CD4-positive, alpha-beta T cell treated with Interleukin-6 at 100 ng/mL for 8 hours (primary cell): ENCODE results near the gene NHEJ1.

ENCODE experiments used
- DNase-seq: peaks from one replicate; pipeline ENCODE4 v3.0.0-alpha.2; 2020; ENCODE audit warnings: mixed read lengths, low spot score

Gene NHEJ1

GRCh38 chr2:219123356-219124135, 37.1 kb downstream of the NHEJ1 start:
- no peak for DNase-seq

- DNase-seq: no peak
Measured at GRCh38 chr2:219122202-219122980, 38.2 kb downstream of the NHEJ1 start.

- DNase-seq: no peak
Measured at GRCh38 chr2:219120082-219120481, 40.5 kb downstream of the NHEJ1 start.

GRCh38 chr2:219119422-219120043, 41.1 kb downstream of the NHEJ1 start:
- peak; percentile 37 for DNase-seq

- no peak for DNase-seq
Measured at GRCh38 chr2:219118504-219118903, 42.1 kb downstream of the NHEJ1 start.

- DNase-seq: no peak
Measured at GRCh38 chr2:219116776-219117646, 43.6 kb downstream of the NHEJ1 start.

GRCh38 chr2:219112651-219113338, 47.8 kb downstream of the NHEJ1 start:
- no peak for DNase-seq

GRCh38 chr2:219112062-219112406, 48.6 kb downstream of the NHEJ1 start:
- no peak for DNase-seq

- no peak for DNase-seq
Measured at GRCh38 chr2:219111375-219112061, 49.1 kb downstream of the NHEJ1 start.

GRCh38 chr2:219109471-219109870, 51.1 kb downstream of the NHEJ1 start:
- no peak for DNase-seq

- no peak for DNase-seq
Measured at GRCh38 chr2:219107758-219108157, 52.9 kb downstream of the NHEJ1 start.

- DNase-seq: no peak
Measured at GRCh38 chr2:219106251-219106650, 54.4 kb downstream of the NHEJ1 start.

- DNase-seq: no peak
Measured at GRCh38 chr2:219104107-219105035, 56.2 kb downstream of the NHEJ1 start.

GRCh38 chr2:219099329-219099728, 61.3 kb downstream of the NHEJ1 start:
- no peak for DNase-seq

- no peak for DNase-seq
Measured at GRCh38 chr2:219095406-219095935, 65.1 kb downstream of the NHEJ1 start.

GRCh38 chr2:219094171-219094570, 66.4 kb downstream of the NHEJ1 start:
- DNase-seq: no peak

GRCh38 chr2:219090436-219091299, 69.9 kb downstream of the NHEJ1 start:
- no peak for DNase-seq

GRCh38 chr2:219089330-219089729, 71.3 kb downstream of the NHEJ1 start:
- DNase-seq: no peak
